ENCODE results near the gene CFI.

CFI gene

DNA sequence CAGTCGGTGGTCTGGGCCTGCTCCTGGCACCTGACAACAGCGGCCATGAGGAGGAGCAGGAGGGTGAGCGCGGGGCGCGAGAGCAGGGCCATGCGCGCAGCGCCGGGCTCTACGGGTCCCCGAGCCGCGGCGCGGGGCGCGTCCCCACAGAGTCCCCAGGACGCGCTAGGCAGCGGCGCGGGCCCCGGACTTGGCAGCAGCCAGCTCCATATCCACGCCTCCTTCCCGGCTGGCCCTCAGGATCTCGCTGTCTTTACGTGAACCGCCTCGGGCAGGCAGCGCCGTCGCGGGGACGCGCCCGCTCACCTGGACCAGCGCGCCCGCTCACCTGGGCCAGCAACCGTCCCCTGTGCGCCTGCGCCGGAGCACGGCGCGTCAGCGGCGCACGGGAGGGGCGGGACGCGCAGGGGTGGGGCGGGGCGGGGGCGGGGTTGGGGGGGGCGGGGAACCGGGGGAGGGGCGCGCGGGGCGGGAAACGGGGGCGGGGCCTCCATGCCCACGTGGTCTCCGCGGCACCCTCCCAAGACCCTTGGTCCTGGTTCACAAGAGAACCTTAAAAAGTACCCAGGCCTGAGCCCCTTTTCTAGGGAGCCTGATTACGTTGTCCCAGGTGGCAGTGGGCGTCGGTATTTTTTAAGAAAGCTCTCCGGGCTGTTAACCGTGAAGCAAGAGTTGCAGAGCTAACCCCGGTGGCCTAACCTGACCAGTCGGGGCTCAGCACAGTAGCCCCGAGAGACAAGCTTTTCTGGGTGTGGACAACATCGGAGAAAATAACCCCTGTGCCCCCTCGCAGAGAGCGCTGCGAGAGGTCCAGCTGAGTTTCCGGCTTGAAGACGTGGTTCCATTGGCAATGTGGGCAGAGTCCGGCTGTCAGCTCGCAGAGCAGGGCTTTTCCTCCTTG lies 71.8 kb downstream of the CFI start, which contains the start of gene PLA2G12A:
TSS of gene PLA2G12A (minus strand) at position 353 of the 901 bp plus-strand sequence. CDS start at position 92, 261 bp downstream.
- peak; percentile 38 to 61 for DNase-seq

DNA sequence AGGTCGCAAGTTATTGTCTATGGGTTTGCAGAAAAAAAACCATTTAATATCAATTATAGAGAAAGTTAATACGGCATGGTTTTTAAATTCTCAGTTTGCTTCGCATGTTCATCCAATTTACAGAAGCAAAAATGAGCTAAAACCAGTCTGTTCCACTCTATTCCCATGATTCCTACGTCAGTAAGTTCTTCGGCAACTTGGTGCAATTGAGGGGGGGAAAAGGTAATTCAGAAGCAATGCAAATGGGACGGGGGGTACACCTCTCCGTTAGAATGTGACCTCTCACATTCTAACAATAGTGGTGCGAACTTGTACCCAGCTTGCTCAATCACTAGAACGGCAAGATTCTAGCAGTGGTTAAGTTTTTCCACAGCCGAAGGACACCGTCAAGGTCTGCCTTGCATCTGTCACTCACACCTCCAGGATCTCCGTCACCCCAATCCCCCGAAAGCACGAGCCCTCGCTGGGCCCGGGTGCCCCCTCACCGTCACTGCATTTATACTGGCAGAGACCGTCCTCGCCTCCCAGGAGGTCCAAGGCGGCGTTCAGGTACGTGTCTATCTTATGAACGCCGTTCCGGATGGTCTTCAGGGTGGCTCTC lies 72.6 kb downstream of the CFI start:
- peak in 1 of 2 experiments; percentile 25 for DNase-seq

DNA sequence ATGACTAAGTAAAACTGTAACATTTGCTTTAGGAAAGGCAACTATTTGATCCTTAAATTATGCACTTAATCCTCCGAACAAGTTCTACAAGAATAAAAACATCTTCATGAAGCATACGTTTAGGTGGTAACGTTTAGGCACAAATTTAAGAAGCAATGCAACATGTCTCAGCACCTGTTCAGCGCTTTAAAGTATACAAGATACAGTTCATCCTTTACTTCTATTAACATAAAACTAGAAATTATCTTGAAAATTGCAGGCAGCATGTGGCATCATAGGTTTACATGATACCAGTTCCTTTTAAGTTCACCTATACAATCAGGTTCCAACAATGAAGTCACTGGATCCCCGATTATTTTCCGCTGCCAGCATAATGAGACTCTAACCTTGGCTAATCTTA lies 73.4 kb downstream of the CFI start:
- DNase-seq = no peak

DNA sequence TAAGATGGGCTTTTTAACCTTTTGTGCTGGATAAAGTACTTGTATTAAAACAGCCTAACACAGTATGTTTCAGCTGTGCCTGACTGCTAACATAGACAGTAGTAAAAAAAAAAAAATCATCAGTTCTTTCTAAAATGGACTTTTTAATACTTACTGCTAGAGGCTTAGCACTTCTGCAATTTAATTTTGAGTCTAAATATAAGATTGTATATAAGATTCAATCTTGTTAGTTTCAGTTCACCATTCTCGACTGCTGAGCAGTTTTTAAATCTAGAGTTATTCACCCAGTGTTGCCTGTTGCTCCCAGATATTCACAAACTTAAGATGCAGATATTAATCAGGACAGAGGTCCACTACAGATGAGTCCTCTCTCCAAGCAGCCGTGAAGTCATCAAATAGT lies 78.7 kb downstream of the CFI start:
- no peak for DNase-seq

DNA sequence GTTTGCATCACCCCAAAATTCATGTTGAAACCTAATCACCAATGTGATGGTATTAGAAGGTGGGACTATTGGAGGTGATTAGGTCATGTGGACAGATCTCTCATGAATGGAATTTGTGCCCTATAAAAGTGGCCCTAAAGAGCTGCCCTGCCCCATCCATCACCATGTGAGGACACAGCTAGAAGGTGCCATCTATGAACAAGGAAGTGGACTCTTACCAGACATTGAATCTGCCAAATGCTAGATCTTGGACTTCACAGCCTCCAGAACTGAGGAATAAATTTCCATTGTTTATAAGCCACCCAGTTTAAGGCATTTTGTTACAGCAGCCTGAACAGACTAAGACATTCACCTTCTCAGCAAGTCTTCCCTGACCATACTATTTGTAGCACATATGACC lies 79.4 kb downstream of the CFI start:
- DNase-seq = no peak

DNA sequence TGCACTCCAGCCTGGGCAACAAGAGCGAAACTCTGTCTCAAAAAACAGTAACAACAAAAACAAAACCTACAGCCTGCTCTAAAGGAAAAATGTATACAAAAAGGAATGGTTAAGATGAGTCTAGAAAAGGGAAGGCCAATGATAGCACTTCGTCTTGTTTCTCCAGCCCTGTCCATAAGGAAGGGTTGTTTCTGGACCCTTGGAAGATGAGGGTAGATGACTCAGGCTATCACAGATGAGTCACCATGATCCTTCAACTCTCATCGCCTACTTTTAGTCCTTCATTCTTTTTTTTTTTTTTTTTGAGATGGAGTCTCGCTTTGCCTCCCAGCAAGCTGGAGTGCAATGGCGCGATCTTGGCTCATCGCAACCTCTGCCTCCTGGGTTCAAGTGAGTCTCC lies 80.8 kb downstream of the CFI start:
- no peak for DNase-seq

DNA sequence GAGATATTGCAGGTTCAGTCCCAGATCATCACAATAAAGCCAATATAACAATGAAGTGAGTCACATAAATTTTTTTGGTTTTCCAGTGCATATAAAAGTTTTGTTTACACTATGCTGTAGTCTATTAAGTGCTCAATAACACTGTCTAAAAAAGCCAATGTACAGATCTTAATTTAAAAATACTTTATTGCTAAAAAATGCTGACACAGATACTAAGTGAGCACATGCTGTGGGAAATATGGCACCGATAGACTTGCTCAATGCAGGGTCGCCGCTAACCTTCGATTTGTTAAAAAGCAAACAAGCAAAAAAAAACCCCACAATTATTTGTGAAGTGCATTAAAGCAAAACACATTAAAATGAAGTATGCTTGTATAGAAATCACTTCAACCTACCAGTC lies 82.2 kb downstream of the CFI start:
- no peak for DNase-seq

DNA sequence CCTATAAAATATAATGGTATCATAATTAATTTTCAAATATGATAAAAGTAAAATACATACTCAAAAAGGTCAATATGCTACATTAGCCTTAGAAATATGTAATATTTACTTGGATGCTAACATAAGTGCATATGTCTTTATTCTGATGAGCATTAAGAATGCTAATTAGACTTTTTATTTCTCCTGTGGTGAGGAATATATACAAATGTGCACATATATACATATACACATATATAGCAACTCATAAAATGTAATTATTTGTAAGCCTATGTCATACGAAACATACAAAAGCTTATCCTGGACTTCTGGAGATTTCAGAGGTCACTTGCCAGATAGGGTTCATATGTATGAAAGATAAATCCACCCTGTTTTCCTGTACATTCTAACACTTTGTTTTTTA lies 83.0 kb downstream of the CFI start:
- no peak for DNase-seq

DNA sequence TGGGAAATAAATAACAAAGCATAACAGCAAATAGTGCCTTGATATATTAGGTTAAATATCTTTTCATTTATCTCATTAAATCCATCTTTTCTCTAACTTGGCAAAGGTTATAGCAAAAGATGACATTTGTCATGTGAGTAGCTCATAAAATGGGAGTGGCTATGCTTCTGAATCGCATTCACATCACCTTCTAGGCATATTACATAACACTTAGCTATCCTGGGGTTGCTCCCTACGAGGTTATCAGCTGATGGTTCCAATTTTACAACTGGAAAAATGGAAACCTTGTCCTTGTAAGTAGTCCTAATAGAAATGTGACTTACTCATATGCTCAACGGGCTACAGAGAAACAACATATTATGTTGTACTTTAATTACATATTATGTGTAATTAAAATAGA lies 88.3 kb downstream of the CFI start:
- no peak for DNase-seq

DNA sequence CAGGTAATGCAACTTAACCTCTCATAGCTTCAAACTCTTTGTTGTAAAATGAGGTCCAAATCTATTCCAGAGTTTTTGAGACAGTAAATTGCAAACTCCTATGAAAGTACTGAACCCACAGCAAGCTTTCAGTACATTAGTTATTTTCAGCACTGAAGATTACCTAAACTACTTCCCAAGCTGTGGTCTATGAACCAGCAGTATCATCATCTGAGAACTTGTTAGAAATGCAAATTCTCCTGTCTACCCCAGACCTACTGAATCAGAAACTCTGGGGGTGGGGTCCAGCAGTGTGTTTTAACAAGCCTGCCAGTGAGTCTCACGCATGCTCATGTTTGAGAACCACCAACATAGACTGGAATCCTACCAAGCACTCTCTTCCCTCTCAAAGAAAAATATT lies 92.8 kb downstream of the CFI start:
- DNase-seq = no peak

DNA sequence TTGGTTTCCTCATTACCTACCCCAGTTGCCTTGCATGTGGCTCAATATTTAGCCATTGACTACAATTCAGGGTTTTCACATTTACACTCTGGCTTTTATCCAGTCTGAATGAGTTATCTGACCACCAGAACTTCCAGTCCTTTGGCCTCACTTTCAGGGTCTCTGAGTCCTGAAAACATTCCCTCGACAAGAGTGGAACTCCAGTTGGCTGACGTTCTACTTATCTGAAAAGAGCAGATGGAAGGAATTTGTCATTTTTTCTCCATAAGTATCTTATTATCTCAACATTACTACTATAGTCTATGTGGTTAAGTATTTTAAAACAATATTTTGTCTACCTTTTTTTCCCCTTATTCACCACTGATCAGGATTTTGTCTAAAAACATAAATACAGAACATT lies 93.4 kb downstream of the CFI start:
- no peak for DNase-seq

DNA sequence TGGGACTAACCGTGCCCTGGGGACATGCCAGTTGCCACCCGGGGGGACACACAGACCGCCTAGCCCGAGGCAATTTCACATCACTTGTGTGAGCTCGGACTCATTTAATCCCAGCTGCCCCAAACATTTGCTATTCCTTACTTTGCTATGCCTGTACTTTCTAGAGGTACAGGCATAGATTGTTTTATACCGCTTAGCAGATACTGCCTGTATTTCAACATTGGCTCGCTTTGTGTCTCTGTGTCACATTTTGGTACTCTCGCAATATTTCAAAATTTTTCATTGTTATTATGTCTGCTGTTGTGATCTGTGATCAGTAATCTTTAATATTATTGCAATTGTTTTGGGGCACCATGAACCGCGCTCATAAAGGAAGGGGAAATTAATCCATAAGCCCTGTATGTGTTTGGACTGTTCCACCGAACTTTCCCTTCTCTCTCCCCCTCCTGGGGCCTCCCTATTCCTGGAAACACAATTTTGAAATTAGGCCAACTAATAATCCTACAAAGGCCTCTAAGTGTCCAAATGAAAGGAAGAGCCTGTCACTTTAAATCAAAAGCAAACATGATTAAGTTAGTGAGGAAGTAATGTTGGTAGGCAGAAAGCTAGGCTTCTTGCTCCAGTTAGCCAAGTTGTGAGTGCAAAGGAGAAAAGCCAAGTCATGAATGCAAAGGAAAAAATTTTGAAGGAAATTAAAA lies 98.0 kb downstream of the CFI start:
- DNase-seq = peak; percentile 60 to 66

DNA sequence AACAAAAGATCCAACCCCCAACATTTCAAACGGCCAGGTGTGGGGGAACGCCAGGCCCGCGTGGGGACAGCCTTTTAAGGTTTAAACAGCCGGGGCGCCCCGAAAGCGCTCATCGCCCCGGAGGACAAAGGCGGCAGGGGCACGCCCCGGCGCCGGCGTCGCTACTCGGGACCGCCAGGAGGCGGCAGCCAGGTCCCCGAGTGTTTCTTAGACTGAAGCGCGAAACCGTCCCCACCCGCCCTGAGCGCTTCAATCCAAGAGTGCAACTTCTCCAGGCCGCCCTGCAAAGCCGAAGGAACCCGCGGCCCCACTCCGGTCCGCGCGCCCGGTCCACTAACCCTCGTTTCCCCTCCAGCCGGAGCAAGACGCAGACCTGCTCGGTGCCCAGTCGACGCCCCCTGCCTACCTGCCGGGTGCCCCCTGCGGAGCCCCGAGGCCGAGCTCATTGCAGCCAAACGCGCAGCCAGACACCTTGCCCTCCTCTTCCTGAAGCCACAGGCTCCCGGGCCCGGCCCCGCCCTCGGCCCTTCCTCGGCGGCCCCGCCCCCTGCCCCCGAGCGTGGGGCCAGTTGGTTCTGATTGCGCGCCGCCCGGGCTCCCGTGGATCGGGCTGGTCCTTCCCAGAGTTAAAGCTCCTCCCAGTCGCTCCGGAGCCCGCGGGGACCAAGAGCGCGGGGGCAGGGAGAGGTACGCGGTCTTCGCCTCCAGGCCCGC lies 98.7 kb downstream of the CFI start, which contains the start of gene CASP6:
TSS of gene CASP6 (minus strand) at position 496 of the 714 bp plus-strand sequence. CDS start at position 446, 50 bp downstream.
- peak; percentile 70 to 74 for DNase-seq

DNA sequence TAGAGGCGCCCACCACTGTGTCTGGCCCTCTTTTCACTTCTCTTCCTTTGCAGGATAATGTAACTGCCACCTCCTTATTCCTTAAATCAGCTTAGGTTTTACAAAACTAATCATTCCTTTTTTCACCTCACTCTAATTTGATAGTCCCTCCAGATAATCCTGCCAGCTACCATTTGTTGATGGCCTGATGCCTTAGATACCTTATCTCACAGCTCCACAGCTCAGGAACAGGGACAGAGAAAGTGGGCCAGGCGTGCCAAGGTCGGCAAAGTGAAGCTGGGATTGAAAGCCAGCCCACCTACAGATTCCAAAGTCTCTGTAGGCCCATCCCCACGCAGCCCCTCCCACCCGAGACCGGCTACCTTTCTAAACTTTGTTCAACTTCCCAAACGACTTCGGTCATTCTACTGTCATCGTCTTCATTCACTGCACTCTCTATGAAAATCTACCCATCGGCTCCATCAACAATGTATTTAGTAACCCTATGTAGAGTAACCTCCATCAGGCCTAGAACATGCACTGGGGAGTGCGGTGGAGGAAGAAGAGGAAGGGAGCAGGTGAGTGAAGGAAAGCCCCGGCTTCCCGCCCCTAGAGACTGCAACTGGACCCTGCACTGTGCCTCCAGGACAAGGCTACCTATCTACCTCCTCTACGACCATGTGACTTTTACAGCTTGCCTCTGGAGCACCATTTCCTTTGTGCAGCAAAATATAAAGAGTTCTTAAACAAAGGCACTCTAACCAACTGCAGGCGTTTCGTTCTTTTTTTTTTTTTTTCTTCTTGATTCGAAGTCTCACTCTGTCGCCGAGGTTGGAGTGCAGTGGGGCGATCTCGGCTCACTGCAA lies 100.0 kb downstream of the CFI start:
- no peak for DNase-seq

DNA sequence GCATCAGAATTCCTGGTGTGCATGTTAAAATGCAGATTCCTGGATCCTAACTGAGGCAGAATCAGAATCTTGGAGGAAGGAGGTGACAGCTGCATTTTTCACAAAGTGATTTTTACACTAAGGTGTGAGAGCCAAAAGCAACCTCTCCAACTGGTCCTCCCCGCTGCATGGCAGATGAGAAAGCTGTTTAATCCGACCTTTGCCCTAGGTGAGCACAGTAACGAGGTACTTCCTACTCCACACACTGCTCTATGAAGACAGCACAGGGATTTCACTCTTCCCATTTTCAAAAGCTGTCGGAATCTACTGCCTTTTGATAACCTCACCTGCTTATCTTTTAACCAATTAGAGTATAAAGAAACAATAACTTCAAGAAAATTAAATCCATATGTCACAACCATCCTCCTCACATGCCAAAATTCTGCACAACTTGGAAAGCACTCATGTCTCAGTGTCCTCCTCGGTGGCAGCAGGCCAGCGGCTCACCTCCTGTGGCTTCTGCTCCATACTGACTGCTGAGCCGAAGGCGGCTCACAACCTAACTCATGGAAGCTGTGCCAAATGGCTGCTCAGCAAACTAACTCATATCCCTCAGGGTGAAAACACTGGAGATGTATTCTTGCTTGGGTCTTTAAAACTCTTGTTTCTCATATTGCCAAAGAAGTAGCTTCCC lies 102.1 kb downstream of the CFI start:
- DNase-seq = no peak

DNA sequence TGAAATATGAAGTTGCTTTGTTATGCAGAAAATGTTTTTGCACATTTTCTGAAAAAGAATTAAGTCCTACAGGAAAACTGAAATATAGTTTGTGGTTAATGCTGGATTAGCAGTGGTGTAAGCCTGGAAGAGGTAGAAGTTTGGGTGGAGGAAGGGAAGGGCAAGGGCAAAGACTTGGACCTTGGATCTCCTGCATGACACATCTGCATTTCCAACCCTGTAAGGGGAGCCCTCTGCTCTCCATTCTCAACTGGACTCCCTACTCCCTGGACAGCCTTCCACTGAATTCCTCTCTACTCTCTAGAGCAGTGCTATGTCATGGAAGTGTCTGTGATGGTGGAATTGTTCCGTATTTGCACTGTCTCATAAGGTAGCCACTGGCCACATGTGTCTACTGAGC lies 103.1 kb downstream of the CFI start:
- no peak for DNase-seq

DNA sequence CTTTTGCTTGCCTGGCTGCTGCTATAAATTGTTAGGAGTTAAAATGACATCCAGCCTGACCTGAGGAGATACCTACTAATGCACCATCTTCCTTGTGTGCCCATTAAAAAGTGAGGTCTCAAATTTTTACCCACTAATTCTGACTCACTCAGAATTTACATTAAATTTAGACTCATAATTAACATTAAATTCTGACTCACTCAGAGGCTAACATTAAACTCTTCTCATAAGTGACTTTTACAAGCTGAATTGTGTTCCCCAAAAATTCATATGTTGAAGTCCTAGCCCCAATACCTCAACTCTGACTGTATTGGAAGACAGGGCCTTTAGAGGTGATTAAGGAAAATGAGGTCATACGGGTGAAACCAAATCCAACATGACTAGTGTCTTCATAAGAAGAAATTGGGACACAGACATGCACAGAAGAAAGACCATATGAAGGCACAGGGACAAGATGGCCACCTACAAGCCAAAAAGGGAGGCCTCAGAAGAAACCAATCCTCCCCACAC lies 110.3 kb downstream of the CFI start:
- no peak for DNase-seq
